A549 (cell line): ENCODE measurements around the gene KIF16B. TPM values are rescaled to one million over a fixed set of nuclear protein-coding genes. Genes with fewer than 3 reads are reported as not detected.

Source experiments
- ATAC-seq, 2 experiments: fragments of 200-7000 bp in 1 of 2; fragments of >200 bp in 1 of 2; cut with Nextera tagmentation in 1 of 2; cut with Tn5 transposase in 1 of 2; 3 replicates each; pipeline versions ENCODE4 v1.8.0 to v1.9.1; 2018 to 2020; ENCODE audit warnings: mild to moderate bottlenecking in 1 of 2, moderate library complexity in 1 of 2
- CTCF ChIA-PET: fragments of 300-600 bp; sonication (Branson Sonifier 250); formaldehyde crosslinking; extraction: SDS; loops from one replicate; lab custom pipeline; 2021; ENCODE audit warnings: antibody characterized with exemption, inconsistent platforms; lab: Yijun Ruan, JAX
- POLR2A ChIA-PET: fragments of 350-600 bp; formaldehyde crosslinking; extraction: SDS; loops from one replicate; lab custom pipeline; 2021; ENCODE audit warnings: antibody characterized with exemption, inconsistent platforms; lab: Yijun Ruan, JAX
- DNase-seq, 2 experiments: peaks; one replicate each; pipeline versions ENCODE4 v3.0.0 to v3.0.0-alpha.2; 2011 to 2016; ENCODE audit warnings: low read depth in 1 of 2, low spot score in 1 of 2
- FAIRE-seq: peaks from 2 replicates; lab custom pipeline; 2011; peaks lifted over from hg19 to GRCh38; lab: Jason Lieb, UNC
- H3K27ac ChIP-seq, 2 experiments: fragments of >200 bp; sonication (Bioruptor Twin); formaldehyde crosslinking; 3 replicates each; pipeline ENCODE4 v1.5.1; 2016 to 2017
- H3K4me1 ChIP-seq: fragments of >200 bp; sonication (Bioruptor Twin); formaldehyde crosslinking; 3 replicates; pipeline ENCODE4 v1.6.1; 2016
- H3K4me2 ChIP-seq: fragments of >200 bp; sonication (Bioruptor Twin); formaldehyde crosslinking; 3 replicates; pipeline ENCODE4 v1.6.1; 2016
- H3K4me3 ChIP-seq: fragments of >200 bp; sonication (Bioruptor Twin); formaldehyde crosslinking; 3 replicates; pipeline ENCODE4 v1.5.1; 2016
- H3K9me3 ChIP-seq: fragments of >200 bp; sonication (Bioruptor Twin); formaldehyde crosslinking; 3 replicates; pipeline ENCODE4 v1.6.1; 2016
- BHLHE40 ChIP-seq: IDR thresholded peaks from 2 replicates; pipeline ENCODE4 v1.6.1; 2012; ENCODE audit warnings: low read depth, low read length, inconsistent platforms
- CBX8 ChIP-seq: fragments of 200-600 bp; sonication (generic); IDR thresholded peaks from 2 replicates; pipeline ENCODE4 v1.6.1; 2016
- CHD2 ChIP-seq: fragments of 150-350 bp; IDR thresholded peaks from 2 replicates; pipeline ENCODE4 v1.6.1; 2014; ENCODE audit warnings: low read length; ENCODE audit not compliant: partially characterized antibody
- ESRRA ChIP-seq: fragments of 150-350 bp; IDR thresholded peaks from 2 replicates; pipeline ENCODE4 v1.6.1; 2014; ENCODE audit warnings: mild to moderate bottlenecking, low read length, borderline replicate concordance
- FOXS1 ChIP-seq: fragments of 250-450 bp; sonication (Bioruptor Pico); IDR thresholded peaks from 2 replicates; pipeline ENCODE4 v1.5.0; 2020; ENCODE audit warnings: mild to moderate bottlenecking, moderate library complexity
- HEYL ChIP-seq: fragments of 250-450 bp; sonication (Bioruptor Pico); IDR thresholded peaks from 2 replicates; pipeline ENCODE4 v1.8.0; 2021; ENCODE audit warnings: mild to moderate bottlenecking, moderate library complexity
- HOXA7 ChIP-seq: fragments of 250-450 bp; sonication (Bioruptor Pico); IDR thresholded peaks from 2 replicates; pipeline ENCODE4 v1.5.0; 2020; ENCODE audit warnings: mild to moderate bottlenecking, moderate library complexity
- HOXB5 ChIP-seq: fragments of 250-450 bp; sonication (Bioruptor Pico); IDR thresholded peaks from 2 replicates; pipeline ENCODE4 v1.5.0; 2020; ENCODE audit warnings: mild to moderate bottlenecking, moderate library complexity
- JUNB ChIP-seq: fragments of >200 bp; sonication (Bioruptor Twin); formaldehyde crosslinking; IDR thresholded peaks from 2 replicates; pipeline ENCODE4 v1.6.1; 2016
- KDM1A ChIP-seq: fragments of 200-600 bp; sonication (generic); IDR thresholded peaks from 2 replicates; pipeline ENCODE4 v1.6.1; 2016; ENCODE audit warnings: low read depth, mild to moderate bottlenecking
- PHF8 ChIP-seq: fragments of 200-600 bp; sonication (generic); IDR thresholded peaks from 2 replicates; pipeline ENCODE4 v1.6.1; 2016; ENCODE audit warnings: low read depth, mild to moderate bottlenecking, antibody characterized with exemption, moderate library complexity, borderline replicate concordance
- RCOR1 ChIP-seq: fragments of 150-350 bp; IDR thresholded peaks from 2 replicates; pipeline ENCODE4 v1.6.1; 2014; ENCODE audit warnings: antibody characterized with exemption, low read length, low read depth
- RFX5 ChIP-seq: fragments of 450-650 bp; IDR thresholded peaks from 2 replicates; pipeline ENCODE4 v1.7.1; 2014; ENCODE audit warnings: antibody characterized with exemption, mild to moderate bottlenecking, moderate library complexity
- SMC3 ChIP-seq: fragments of >200 bp; sonication (Bioruptor Twin); formaldehyde crosslinking; IDR thresholded peaks from 3 replicates; pipeline ENCODE4 v1.6.1; 2018; ENCODE audit warnings: inconsistent platforms
- ZFP36 ChIP-seq: fragments of 450-650 bp; IDR thresholded peaks from 2 replicates; pipeline ENCODE4 v1.6.1; 2014; ENCODE audit warnings: borderline replicate concordance; ENCODE audit not compliant: partially characterized antibody
- ZSCAN20 ChIP-seq: fragments of 250-450 bp; sonication (Bioruptor Pico); IDR thresholded peaks from 2 replicates; pipeline ENCODE4 v1.8.0; 2022; ENCODE audit warnings: mild to moderate bottlenecking, moderate library complexity
- WGBS: methylation state at CpG from one replicate; pipeline ENCODE4 v1.1.6; 2017; ENCODE audit errors: missing lambda C conversion rate; 5-methylcytosine and 5-hydroxymethylcytosine counted together
- polyA plus RNA-seq, 4 experiments: library from polyadenylated mRNA; depleted of rRNA in 3 of 4; stranded (reverse); fragments of >200 nt; fragmentation: RNase III in 1 of 4; extraction: RNeasy Plus Mini Kit Qiagen cat#74134 plus additional on column Dnase treatment in 1 of 4; gene quantifications; 2 replicates in 3 of 4; 3 replicates in 1 of 4; pipeline ENCODE4 v1.2.3, GENCODE V29; 2011 to 2017
- TF ChIP-seq, protein P1 (sequence below): fragments of 250-450 bp; sonication (Bioruptor Pico); IDR thresholded peaks from 2 replicates; pipeline ENCODE4 v1.5.0; 2020; ENCODE audit warnings: low read depth, mild to moderate bottlenecking, moderate library complexity
- TF ChIP-seq, protein P2 (sequence below): fragments of >200 bp; sonication (Bioruptor Twin); formaldehyde crosslinking; IDR thresholded peaks from 3 replicates; pipeline ENCODE4 v1.5.1; 2016
- TF ChIP-seq, protein P3 (sequence below): fragments of 200-600 bp; sonication (generic); IDR thresholded peaks from 2 replicates; pipeline ENCODE4 v1.6.1; 2016; ENCODE audit warnings: antibody characterized with exemption, mild to moderate bottlenecking, moderate library complexity

KIF16B gene
- polyA plus RNA-seq, 2 of the 4 experiments (the other 2 are of a cell fraction), result 14.1 to 23.3 TPM

DNA sequence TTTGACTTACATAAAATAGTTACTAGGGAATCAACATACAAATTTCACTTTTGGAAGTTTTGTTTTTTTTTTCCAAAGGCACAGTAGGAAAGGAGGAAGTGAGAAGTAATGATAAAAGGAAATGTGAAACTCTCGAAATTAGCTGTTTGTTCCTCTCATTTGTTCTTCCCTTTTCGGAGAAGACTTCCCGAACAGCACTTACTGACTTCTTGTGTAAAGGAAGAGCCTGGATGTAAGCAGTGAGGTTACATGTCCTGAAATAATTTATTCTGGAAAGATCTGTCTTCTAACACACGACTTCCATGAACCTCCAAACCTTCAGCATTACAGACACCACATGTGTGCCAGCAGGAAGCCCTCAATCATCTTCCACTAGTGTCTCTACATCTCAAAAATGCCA, 59.1 kb downstream of the KIF16B start (continued):
- TF ChIP-seq, protein P1, sequence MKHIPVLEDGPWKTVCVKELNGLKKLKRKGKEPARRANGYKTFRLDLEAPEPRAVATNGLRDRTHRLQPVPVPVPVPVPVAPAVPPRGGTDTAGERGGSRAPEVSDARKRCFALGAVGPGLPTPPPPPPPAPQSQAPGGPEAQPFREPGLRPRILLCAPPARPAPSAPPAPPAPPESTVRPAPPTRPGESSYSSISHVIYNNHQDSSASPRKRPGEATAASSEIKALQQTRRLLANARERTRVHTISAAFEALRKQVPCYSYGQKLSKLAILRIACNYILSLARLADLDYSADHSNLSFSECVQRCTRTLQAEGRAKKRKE (CRISPR knock-in tag), result no peak
- TF ChIP-seq RCOR1 (no peak), HOXB5 (no peak), ZFP36 (no peak), HOXA7 (no peak)

DNA sequence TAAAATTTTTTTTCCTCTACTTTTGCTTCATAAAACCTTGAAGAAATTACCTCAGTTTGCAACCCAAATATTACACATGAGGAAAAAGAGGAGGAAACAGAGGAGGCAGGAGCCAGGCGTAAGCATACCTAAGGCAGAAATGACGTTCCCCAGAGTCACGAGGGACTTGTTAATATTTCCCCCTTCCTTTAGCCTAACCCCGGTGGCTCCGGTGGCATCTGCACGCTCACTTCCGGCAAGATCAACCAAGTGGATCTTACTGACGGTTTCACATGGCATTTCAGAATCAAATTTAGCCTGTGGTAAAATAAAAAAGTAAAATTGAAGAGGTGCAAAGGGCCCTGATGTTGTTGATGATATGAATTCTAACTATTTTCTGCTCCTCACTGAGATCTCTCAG, 67.4 kb downstream of the KIF16B start:
- Histone ChIP-seq H3K4me3 (no peak overlapping the region), H3K9me3 (no peaks in the 10 kb centered on the region), H3K27ac (no peak overlapping the region), H3K4me2 (no peak overlapping the region), H3K4me1 (no peaks in the 10 kb centered on the region)
- ATAC-seq (no peak), FAIRE-seq (no peak), DNase-seq (no peak)
- TF ChIP-seq CBX8 (no peak), KDM1A (no peak), RCOR1 (no peak), HEYL (CRISPR knock-in tag) (no peak), SMC3 (no peak), BHLHE40 (no peak), CHD2 (no peak), ESRRA (no peak), PHF8 (no peak), JUNB (no peak), ZSCAN20 (CRISPR knock-in tag) (no peak)
- TF ChIP-seq, protein P2, sequence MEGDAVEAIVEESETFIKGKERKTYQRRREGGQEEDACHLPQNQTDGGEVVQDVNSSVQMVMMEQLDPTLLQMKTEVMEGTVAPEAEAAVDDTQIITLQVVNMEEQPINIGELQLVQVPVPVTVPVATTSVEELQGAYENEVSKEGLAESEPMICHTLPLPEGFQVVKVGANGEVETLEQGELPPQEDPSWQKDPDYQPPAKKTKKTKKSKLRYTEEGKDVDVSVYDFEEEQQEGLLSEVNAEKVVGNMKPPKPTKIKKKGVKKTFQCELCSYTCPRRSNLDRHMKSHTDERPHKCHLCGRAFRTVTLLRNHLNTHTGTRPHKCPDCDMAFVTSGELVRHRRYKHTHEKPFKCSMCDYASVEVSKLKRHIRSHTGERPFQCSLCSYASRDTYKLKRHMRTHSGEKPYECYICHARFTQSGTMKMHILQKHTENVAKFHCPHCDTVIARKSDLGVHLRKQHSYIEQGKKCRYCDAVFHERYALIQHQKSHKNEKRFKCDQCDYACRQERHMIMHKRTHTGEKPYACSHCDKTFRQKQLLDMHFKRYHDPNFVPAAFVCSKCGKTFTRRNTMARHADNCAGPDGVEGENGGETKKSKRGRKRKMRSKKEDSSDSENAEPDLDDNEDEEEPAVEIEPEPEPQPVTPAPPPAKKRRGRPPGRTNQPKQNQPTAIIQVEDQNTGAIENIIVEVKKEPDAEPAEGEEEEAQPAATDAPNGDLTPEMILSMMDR, result no peak
- CTCF ChIA-PET, result no interaction called here
- POLR2A ChIA-PET, result no interaction called here
- WGBS, result 83% methylated on average over 8 of the region's 8 CpGs

DNA sequence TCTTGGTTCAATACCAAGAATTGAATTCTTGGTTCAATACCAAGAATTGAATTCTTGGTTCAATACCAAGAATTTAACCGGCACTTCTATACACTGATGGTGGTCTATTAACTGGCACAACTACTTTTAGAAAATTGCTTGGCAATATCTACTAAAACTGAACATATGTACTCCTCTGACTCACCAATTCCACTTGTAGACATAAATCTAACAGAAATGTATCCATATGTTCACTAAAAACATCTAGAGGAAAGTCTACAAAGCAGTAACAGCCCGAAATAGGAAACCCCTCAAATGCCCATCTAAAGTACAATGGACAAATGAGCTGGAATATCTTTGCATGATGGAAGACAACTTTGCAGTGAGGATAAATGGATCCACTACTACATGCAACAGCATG, 71.9 kb downstream of the KIF16B start:
- Histone ChIP-seq H3K4me1 (no peaks in the 10 kb centered on the region), H3K4me2 (no peak overlapping the region), H3K4me3 (no peak overlapping the region), H3K9me3 (no peaks in the 10 kb centered on the region), H3K27ac (no peak overlapping the region)
- FAIRE-seq (no peak), ATAC-seq (no peak), DNase-seq (no peak)
- no peak for TF ChIP-seq HOXA7
- TF ChIP-seq, protein P3, sequence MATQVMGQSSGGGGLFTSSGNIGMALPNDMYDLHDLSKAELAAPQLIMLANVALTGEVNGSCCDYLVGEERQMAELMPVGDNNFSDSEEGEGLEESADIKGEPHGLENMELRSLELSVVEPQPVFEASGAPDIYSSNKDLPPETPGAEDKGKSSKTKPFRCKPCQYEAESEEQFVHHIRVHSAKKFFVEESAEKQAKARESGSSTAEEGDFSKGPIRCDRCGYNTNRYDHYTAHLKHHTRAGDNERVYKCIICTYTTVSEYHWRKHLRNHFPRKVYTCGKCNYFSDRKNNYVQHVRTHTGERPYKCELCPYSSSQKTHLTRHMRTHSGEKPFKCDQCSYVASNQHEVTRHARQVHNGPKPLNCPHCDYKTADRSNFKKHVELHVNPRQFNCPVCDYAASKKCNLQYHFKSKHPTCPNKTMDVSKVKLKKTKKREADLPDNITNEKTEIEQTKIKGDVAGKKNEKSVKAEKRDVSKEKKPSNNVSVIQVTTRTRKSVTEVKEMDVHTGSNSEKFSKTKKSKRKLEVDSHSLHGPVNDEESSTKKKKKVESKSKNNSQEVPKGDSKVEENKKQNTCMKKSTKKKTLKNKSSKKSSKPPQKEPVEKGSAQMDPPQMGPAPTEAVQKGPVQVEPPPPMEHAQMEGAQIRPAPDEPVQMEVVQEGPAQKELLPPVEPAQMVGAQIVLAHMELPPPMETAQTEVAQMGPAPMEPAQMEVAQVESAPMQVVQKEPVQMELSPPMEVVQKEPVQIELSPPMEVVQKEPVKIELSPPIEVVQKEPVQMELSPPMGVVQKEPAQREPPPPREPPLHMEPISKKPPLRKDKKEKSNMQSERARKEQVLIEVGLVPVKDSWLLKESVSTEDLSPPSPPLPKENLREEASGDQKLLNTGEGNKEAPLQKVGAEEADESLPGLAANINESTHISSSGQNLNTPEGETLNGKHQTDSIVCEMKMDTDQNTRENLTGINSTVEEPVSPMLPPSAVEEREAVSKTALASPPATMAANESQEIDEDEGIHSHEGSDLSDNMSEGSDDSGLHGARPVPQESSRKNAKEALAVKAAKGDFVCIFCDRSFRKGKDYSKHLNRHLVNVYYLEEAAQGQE, result no peak
- no peak for TF ChIP-seq CBX8
- TF ChIP-seq RFX5, result no peak
- TF ChIP-seq PHF8, result no peak
- no peak for TF ChIP-seq FOXS1 (CRISPR knock-in tag)
- POLR2A ChIA-PET, result no interaction called here
- 72% methylated on average over 2 of the region's 2 CpGs for WGBS
- CTCF ChIA-PET, result interaction anchor here (0.6 kb wide), 1 partner anchor 12 kb away, joined by 3 read pairs; no protein-coding TSS in a partner anchor
